Hematopoietic multipotent progenitor cell treated with erythropoietin and hydrocortisone succinate and interleukin-3 and kit ligand, for 17 days (in vitro differentiated cells): ENCODE results near the gene ADAMTS14.
"Not testable (repeated sequence)": the region's sequence is repeated elsewhere in the genome, so short reads cannot be mapped to it uniquely, and the experiment has no call there.

Experiments used
- DNase-seq: peaks from one replicate; pipeline ENCODE4 v3.0.0-alpha.2; 2015; ENCODE audit warnings: low spot score

Gene ADAMTS14

GRCh38 chr10:70672165-70673042, at the start of gene ADAMTS14:
Gene ADAMTS14, plus strand, starts transcription at chr10:70672506. Its CDS starts 297 bp downstream, at chr10:70672803.
- no peak for DNase-seq

DNA sequence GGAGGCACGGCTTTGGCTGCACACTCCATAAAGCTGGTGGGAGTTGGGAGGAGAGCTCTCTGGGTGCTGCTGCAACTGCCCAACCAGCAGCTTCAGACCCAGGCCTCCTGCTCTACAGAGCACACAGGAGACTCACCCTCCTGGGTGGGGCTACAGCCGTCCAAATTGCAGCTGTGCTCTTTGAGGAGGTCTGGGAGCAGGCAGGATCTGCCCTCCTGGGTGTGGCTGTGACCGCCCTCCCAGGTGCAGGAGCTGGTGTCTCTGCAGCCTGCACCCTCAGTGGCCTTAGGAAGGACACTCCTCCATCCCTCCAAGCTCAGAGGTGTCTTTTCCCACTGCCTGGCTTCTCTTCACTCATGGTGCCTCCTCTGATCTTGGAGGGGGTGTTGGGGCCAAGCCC, 49.8 kb upstream of the ADAMTS14 start:
- no peak for DNase-seq

DNA sequence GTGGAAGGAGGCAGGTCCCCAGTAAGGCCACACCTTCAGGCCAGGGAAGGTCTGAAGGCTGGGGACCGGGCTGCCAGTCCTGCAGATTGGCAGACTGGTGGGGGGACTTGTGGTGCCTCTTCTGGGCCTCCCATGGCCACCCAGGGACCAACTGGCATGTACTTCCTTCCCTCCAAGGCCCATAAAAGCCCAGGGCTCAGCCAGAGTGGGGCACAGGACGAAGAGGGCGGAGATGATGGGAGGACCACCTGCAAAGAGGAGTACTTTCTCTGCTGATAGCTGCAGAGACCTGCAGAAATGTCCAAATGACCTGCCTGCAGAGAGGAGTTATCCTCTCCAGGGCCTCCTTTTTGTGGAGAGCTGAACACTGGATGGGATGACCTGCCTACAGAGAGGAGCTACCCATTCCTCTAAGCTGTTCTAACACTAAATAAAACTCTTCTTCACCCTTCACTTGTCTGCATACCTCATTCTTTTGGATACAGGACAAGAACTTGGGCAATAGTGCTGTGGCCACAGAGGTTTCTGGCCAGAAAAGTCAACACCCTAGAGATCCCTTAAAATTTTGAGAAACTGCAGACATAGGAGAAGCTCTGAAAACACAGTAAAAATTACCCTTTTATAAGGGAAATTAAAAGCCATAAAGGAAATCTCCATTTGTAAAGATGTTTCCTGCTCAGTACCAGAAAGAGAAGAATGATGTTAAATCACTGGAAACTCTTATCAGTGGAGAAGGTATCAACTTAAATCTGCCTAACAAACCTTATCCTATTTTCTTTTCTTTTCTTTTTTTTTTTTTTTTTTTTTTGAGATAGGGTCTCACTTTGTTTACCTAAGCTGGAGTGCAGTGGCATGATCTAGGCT, 49.1 kb upstream of the ADAMTS14 start:
- no peak for DNase-seq

DNA sequence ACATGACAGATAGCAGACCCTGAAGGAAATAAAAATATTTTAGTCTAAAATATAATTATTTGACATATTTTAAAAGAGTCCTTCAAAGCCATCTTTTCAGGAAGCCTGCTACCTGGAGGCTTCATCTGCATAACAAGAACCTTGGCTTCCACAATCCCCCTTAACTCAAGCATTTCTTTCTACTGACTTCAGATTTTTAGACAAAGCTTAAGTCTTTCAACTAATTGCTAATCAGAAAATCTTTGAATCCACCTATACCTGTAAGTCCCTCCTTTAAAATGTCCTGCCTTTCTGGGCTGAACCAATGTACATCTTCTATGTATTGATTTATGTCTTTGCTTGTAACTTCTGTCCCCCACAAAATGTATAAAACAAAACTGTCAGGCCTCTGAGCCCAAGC, 46.2 kb upstream of the ADAMTS14 start:
- DNase-seq, result no peak

DNA sequence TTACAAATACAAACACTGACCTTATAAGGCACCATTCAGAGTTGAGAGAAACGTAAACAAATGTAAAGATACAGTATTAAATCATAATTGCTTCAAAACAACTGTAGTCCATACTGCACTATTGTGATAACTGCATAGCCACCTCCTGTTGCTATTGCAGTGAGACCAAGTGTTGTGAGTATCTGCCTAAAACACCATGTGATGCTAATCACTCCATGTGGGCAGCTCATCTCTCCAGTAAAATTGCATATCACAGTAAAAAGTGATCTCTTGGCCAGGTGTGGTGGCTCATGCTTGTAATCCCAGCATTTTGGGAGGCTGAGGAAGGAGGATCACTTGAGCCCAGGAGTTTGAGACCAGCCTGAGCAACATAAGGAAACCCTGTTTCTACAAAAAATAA, 43.0 kb upstream of the ADAMTS14 start:
- DNase-seq, result no peak

GRCh38 chr10:70631735-70632134, 40.6 kb upstream of the ADAMTS14 start:
- not testable (repeated sequence) for DNase-seq

GRCh38 chr10:70634011-70634410, 38.3 kb upstream of the ADAMTS14 start:
- no peak for DNase-seq

GRCh38 chr10:70634515-70634914, 37.8 kb upstream of the ADAMTS14 start:
- not testable (repeated sequence) for DNase-seq

DNA sequence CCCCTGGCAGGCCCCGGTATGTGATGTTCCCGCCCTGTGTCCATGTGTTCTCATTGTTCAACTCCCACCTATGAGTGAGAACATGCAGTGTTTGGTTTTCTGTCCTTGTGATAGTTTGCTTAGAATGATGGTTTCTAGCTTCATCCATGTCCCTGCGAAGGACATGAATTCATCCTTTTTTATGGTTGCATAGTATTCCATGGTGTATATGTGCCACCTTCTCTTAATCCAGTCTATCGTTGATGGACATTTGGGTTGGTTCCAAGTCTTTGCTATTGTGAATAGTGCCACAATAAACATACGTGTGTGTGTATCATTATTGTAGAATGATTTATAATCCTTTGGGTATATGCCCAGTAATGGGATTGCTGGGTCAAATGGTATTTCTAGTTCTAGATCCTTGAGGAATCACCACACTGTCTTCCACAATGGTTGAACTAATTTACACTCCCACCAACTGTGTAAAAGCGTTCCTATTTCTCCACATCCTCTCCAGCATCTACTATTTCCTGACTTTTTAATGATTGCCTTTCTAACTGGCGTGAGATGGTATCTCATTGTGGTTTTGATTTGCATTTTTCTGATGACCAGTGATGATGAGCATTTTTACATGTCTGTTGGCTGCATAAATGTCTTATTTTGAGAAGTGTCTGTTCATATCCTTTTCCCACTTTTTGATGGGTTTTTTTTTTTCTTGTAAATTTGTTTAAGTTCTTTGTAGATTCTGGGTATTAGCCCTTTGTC, 32.5 kb upstream of the ADAMTS14 start:
- DNase-seq, result not testable (repeated sequence)

GRCh38 chr10:70643272-70643671, 29.0 kb upstream of the ADAMTS14 start:
- not testable (repeated sequence) for DNase-seq

DNA sequence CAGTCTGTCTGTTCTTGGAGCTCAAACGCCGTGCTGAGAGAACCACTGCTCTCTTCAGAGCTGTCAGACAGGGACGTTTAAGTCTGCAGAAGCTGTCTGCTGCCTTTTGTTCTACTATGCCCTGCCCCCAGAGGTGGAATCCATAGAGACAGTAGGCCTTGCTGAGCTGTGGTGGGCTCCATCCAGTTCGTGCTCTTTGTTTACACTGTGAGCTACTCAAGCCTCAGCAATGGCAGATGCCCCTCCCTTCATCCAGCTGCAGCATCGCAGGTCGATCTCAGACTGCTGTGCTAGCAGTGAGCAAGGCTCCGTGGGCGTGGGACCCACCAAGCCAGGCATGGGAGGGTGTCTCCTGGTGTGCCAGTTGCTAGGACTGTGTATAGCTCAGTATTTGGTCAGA, 27.3 kb upstream of the ADAMTS14 start:
- DNase-seq, result not testable (repeated sequence)

DNA sequence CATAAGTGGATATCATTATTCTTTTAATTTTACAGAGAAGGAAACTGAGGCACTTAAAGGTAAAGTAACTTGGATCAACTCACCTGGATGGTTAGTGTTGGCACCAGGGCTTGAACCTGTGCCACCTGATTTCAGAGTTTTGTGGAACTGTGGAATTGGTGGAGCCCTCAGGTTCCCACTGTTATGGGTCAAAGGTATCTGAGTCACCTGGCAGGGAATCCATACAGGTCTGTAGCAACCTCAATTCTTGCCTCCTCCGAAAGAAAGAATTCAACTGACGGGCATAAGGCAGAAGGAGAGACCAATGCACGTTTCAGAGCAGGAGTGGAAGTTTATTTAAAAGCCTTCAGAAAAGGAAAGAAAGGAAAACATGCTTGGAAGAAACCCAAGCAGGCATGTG, 25.2 kb upstream of the ADAMTS14 start:
- no peak for DNase-seq

DNA sequence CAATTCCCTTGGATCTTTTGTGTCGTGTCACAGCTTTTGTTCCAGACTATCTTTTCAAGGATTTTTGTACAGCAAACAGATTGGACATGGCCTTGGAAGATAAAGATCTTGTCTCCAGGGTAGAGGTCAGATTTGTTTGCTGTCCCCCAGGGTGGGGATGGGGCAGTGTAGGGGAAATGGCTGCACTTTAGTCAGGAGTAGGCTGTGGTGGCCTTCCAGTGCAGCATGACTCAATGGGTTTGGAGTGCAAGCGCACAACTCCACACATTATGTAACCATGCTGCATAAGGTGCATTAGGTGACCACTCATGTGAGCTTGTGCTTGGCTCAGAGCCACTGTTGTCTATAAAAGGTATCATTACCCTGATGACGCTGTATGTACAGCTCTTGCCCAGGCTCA, 23.9 kb upstream of the ADAMTS14 start:
- no peak for DNase-seq

DNA sequence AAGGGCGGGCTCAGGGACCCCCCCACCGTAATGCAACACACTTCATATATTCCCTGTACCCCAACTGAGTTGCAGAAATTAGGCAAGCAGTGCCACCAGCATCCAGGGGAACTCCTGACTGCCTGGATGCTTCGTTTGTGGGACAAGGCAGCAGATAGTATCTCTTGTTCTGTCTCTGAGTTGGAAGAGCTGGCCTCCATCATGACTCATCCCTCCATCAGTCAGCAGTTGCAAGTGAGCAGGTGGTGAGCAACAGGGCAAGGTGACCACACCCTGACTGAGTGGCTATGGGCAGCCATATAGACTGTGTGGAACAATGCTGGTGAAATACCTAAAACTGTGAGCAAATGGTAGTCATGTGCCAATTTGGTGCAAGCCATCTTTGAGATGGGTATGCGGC, 22.8 kb upstream of the ADAMTS14 start:
- no peak for DNase-seq

DNA sequence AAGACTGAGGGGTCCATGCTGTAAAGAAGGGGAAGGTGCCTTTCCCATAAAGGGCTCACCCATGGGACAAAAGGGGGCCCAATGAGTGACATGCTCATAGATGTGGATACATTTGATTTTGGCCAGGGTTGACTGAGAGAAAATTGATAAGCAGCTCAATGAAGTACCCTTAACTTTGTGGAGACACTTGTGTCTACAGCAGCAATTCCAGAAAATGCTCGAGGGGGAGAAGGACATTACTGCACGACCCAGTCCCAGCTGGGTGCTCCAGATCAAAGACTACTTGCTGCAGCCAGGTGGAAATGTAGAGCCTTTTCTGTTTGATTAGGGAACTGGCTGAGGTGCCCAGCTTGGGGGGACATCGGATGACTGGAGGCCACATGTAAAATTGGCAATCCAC, 22.2 kb upstream of the ADAMTS14 start:
- DNase-seq, result no peak

GRCh38 chr10:70650718-70651117, 21.6 kb upstream of the ADAMTS14 start:
- DNase-seq, result no peak

GRCh38 chr10:70651661-70652060, 20.6 kb upstream of the ADAMTS14 start:
- DNase-seq, result no peak

GRCh38 chr10:70652761-70653657, 19.3 kb upstream of the ADAMTS14 start:
- no peak for DNase-seq

DNA sequence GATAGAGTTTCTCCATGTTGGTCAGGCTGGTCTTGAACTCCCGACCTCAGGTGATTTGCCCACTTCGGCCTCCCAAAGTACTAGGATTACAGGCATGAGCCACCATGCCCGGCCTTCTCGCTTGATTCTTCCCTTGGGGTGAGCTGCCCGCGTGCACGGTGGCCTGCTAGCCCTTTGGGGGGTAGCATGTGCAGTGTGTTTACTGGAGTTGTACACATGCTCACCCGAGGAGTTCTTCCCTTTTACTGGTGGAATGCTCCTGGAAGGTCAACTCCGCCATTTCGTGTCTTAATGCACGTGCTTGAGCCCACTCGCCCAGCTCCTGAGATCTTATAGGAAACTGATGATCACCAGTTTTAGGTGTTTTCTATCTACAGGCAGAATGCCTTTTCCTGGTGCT, 17.0 kb upstream of the ADAMTS14 start:
- no peak for DNase-seq

DNA sequence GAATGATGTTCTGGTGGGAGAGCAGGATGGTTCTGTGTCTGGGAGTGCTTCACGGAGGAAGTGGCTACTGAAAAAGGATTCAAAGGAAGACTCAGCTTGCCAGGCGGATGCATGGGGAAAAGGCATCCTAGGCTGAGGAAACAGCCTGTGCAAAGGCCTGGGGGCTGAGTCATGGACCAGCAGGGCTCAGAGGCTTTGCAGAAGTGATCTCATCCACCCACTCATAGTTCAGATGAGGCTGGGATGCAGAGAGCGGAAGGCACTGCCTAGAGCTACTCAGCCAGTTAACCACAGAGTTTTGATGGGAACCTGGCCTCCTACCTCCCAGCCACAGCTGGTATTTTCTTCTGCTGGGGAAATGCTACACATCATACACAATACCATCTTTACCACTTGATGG, 15.8 kb upstream of the ADAMTS14 start:
- DNase-seq, result no peak

- DNase-seq, result no peak
These were observed 15.3 kb upstream of the ADAMTS14 start for GRCh38 chr10:70657041-70657440.
